K562 treated with DMSO at 1 percent for 48 hours (cell line): ENCODE data around the gene TMCC3. TPM values are rescaled to one million over a fixed set of nuclear protein-coding genes. Genes with fewer than 3 reads are reported as not detected.

ENCODE experiments used
- total RNA-seq: library from RNA; unstranded; fragments of 300-600 nt; gene quantifications from 2 replicates; pipeline ENCODE4 v1.2.3, GENCODE V29; 2022; ENCODE audit warnings: low replicate concordance; ENCODE audit errors: extremely low read depth

Gene TMCC3, protein sequence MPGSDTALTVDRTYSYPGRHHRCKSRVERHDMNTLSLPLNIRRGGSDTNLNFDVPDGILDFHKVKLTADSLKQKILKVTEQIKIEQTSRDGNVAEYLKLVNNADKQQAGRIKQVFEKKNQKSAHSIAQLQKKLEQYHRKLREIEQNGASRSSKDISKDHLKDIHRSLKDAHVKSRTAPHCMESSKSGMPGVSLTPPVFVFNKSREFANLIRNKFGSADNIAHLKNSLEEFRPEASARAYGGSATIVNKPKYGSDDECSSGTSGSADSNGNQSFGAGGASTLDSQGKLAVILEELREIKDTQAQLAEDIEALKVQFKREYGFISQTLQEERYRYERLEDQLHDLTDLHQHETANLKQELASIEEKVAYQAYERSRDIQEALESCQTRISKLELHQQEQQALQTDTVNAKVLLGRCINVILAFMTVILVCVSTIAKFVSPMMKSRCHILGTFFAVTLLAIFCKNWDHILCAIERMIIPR
- not detected in 2 replicates for total RNA-seq

GRCh38 chr12:94650143-94651056, at the start of gene TMCC3:
TMCC3 (minus strand) TSS chr12:94650557; CDS start chr12:94650430, 127 bp downstream.

Other genes with a start within 250 kb of the TMCC3 start
- gene CEP83, start 190.7 kb downstream of the TMCC3 start, total RNA-seq, result not detected in 2 replicates